ENCODE measurements around the gene PACRG.

The PACRG gene

DNA sequence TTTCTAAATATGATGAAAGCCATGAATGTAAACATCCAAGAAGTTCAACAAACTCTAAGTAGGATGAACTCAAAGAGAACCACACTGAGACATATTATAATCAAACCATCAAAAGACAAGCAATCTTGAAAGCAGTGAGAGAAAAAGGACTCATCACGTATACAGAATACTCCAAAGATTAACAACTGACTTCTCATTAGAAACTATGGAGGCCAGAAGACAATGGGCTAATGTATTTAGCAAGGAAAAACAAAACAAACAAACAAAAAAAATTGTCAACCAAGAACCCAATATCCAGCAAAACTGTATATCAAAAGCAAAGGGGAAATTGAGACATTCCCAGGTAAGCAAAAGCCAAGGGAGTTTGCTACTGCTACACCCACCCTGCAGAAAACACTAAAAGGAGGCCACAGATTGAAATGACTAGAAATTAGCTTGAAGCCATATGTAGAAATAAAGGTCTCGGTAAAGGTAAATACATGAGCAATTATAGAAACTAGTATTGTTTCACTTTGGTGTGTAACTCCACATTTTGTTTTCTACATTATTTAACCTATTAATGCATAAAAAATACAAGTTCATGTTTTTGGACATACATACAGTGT is 385.7 kb downstream of the PACRG start:
- TF ChIP-seq, protein P1, sequence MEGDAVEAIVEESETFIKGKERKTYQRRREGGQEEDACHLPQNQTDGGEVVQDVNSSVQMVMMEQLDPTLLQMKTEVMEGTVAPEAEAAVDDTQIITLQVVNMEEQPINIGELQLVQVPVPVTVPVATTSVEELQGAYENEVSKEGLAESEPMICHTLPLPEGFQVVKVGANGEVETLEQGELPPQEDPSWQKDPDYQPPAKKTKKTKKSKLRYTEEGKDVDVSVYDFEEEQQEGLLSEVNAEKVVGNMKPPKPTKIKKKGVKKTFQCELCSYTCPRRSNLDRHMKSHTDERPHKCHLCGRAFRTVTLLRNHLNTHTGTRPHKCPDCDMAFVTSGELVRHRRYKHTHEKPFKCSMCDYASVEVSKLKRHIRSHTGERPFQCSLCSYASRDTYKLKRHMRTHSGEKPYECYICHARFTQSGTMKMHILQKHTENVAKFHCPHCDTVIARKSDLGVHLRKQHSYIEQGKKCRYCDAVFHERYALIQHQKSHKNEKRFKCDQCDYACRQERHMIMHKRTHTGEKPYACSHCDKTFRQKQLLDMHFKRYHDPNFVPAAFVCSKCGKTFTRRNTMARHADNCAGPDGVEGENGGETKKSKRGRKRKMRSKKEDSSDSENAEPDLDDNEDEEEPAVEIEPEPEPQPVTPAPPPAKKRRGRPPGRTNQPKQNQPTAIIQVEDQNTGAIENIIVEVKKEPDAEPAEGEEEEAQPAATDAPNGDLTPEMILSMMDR (IDR thresholded peaks at IDR 0.05; ENCODE audit: insufficient read depth, low read depth, low read length, missing control alignments): no peak
- H3K4me3 ChIP-seq (ENCODE audit: low read depth, low read length): no peak overlapping the region
- DNase-seq (ENCODE audit: low read depth): no peak

DNA sequence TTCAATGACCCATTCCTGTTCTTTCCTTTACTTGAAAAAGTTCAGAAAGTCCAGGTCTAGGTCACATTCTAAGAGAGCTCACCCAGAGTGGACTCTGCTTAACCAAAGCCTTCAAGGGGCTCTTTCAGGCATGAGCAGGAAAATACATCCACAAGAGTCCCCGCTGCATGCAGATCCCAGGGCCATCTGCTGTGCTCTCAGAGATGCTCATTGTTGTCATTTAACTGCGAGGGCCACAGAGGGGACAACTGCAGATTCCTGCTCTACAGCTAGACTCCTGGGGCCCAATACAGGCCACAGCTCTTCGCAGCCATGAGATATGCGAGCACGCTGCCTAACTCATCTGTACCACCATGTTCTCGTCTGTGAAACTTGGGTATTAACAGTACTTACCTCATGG is 391.2 kb downstream of the PACRG start:
- no peak for DNase-seq (ENCODE audit: low read depth)
- TF ChIP-seq, protein P1 (IDR thresholded peaks at IDR 0.05; ENCODE audit: insufficient read depth, low read depth, low read length, missing control alignments): no peak
- no peak overlapping the region for H3K4me3 ChIP-seq (ENCODE audit: low read depth, low read length)

DNA sequence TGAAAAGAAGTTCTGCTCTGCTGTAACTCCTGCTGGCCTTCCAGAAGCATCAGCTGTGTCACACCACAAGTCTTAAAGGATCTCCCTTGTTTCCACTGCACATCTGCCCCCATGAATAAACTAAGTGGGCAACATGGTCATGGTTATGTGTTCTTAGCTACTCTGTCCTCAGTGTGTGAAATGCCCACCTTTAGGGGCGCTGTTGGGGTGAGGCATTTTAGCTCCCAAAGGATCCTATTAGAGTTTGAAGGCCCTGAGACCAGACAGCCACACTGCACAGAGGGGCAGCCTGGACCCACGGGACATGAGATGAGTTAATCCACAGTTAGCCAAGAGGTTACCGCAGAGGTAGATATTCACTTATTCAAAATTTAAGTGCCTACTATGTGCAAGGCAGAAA is 392.4 kb downstream of the PACRG start:
- TF ChIP-seq, protein P1 (IDR thresholded peaks at IDR 0.05; ENCODE audit: insufficient read depth, low read depth, low read length, missing control alignments): no peak
- no peak overlapping the region for H3K4me3 ChIP-seq (ENCODE audit: low read depth, low read length)
- no peak for DNase-seq (ENCODE audit: low read depth)

DNA sequence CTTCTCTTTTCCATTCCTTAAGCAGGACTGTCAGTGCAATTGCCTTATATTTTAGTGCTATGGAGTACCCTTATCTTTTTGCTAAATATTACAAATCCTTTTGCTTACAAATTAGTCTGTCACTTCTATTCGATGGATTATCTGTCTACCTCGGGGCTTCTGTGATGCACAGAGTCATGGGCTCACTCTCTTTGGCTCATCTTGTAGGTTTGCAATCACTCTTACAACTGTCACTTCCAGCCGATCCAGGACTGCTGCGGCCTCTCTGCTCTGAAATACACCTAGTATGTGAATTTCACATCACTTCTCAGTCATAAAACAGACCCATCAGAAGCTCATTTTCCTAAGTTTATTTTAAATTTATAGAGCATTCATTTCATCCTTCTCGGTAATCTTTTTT is 393.5 kb downstream of the PACRG start:
- TF ChIP-seq, protein P1 (IDR thresholded peaks at IDR 0.05; ENCODE audit: insufficient read depth, low read depth, low read length, missing control alignments): no peak

DNA sequence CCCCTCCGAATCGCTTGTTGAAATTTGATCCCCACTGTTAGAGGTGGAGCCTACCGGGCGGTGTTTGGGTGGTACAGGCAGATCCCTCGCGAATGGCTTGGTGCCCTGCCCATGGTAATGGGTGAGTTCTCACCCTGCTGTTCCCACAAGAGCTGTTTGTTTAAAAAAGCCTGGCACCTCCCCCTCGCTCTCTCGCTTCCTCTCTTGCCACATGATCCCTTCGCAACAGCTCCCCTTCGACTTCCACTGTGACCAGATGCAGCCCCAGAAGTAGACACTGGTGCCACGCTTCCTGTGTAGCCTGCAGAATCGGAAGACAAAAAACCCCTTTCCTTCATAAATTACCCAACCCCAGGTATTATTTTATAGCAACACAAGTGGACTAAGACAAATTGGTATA is 394.6 kb downstream of the PACRG start:
- TF ChIP-seq, protein P1 (IDR thresholded peaks at IDR 0.05; ENCODE audit: insufficient read depth, low read depth, low read length, missing control alignments): no peak
- H3K4me3 ChIP-seq (ENCODE audit: low read depth, low read length): no peak overlapping the region
- DNase-seq (ENCODE audit: low read depth): no peak

More for the DNA sequence above, 393.5 kb downstream of the PACRG start:
- H3K4me3 ChIP-seq (ENCODE audit: low read depth, low read length): no peak overlapping the region
- DNase-seq (ENCODE audit: low read depth): no peak

DNA sequence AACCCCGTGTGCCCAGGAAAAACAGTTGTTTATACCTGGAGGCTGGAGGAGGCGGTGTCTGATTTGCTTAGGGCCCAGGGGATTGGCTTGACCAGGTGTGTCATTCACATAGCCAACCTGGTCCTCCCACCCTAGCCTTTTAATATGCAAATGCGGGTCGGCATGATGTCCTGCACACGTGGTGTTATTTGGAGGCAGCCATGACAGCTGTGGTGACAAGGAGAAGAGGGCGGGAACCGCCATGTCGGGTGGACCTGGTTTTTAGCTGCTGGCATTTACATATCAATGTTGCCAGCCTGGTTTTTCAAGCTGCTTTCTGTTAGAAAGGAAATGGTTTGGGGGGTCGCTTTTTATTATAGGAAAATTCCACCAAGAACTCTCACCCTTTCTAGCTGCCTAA is 395.3 kb downstream of the PACRG start:
- no peak for DNase-seq (ENCODE audit: low read depth)
- TF ChIP-seq, protein P1 (IDR thresholded peaks at IDR 0.05; ENCODE audit: insufficient read depth, low read depth, low read length, missing control alignments): no peak

DNA sequence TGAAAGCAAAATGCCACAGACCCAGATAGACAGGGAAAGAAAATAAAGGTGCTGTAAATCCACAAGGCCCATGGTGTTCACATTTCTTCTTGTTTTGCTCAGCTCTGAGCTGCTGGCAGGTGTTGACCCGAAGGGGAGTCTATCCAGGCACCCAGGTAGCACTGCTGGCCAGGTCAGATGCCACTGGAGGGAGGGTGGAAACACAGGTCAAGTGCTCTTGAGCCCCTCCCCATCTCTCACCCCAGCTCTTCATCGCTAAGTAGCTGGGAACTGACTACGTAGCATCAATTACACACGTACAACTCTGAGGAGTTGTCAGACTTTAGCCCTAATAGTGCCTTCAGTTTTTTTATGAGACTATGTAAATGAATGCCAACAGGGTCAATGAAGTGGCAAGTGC is 399.0 kb downstream of the PACRG start:
- no peak overlapping the region for H3K4me3 ChIP-seq (ENCODE audit: low read depth, low read length)
- no peak for DNase-seq (ENCODE audit: low read depth)
- TF ChIP-seq, protein P1 (IDR thresholded peaks at IDR 0.05; ENCODE audit: insufficient read depth, low read depth, low read length, missing control alignments): no peak

More for the DNA sequence above, 395.3 kb downstream of the PACRG start:
- H3K4me3 ChIP-seq (ENCODE audit: low read depth, low read length): no peak overlapping the region
